IMR-90 (cell line): ENCODE measurements around the gene FAM228B. TPM values are rescaled to one million over a fixed set of nuclear protein-coding genes. Genes with fewer than 3 reads are reported as not detected.

ENCODE experiments used
- ATAC-seq: fragments of 200-7000 bp; cut with Tn5 transposase; 2 replicates; pipeline ENCODE4 v1.9.1; 2020; ENCODE audit warnings: low read depth, mild to moderate bottlenecking, moderate library complexity
- BruUV-seq: library from RNA; stranded (reverse); fragments of 400-500 nt; replicated peaks from 2 replicates; lab custom pipeline; 2021; lab: Mats Ljungman, UMichigan
- CTCF ChIA-PET: fragments of 300-600 bp; formaldehyde crosslinking; extraction: SDS; loops from one replicate; lab custom pipeline; 2021; ENCODE audit warnings: antibody characterized with exemption; lab: Yijun Ruan, JAX
- POLR2A ChIA-PET: fragments of 300-600 bp; sonication (Branson Sonifier 250); formaldehyde crosslinking; loops from one replicate; lab custom pipeline; 2022; ENCODE audit warnings: antibody characterized with exemption; ENCODE audit not compliant: unreplicated experiment; lab: Charles Lee
- DNase-seq: peaks from one replicate; pipeline ENCODE4 v3.0.0; 2013
- H2AFZ ChIP-seq: replicated peaks from 2 replicates; pipeline ENCODE3; 2013; ENCODE audit warnings: low read length, mild to moderate bottlenecking; ENCODE audit not compliant: poor library complexity
- H2AK5ac ChIP-seq: 2 replicates; pipeline ENCODE4 v1.6.1; 2013; ENCODE audit warnings: low read depth, low read length, inconsistent platforms
- H2AK9ac ChIP-seq: replicated peaks from 2 replicates; pipeline ENCODE3; 2013; ENCODE audit warnings: mild to moderate bottlenecking, low read depth, low read length, moderate library complexity; ENCODE audit not compliant: poor library complexity
- H2BK120ac ChIP-seq: 2 replicates; pipeline ENCODE4 v1.6.1; 2013; ENCODE audit warnings: low read depth, low read length, inconsistent platforms
- H2BK15ac ChIP-seq: 3 replicates; pipeline ENCODE4 v1.6.1; 2013; ENCODE audit warnings: low read depth, low read length, inconsistent platforms
- H2BK20ac ChIP-seq: 2 replicates; pipeline ENCODE4 v1.6.1; 2013; ENCODE audit warnings: low read depth, mild to moderate bottlenecking, inconsistent platforms, low read length, moderate library complexity
- H2BK5ac ChIP-seq: 2 replicates; pipeline ENCODE4 v1.6.1; 2013; ENCODE audit warnings: mild to moderate bottlenecking, low read depth, low read length, inconsistent platforms; ENCODE audit not compliant: poor library complexity, severe bottlenecking
- H3K14ac ChIP-seq: replicated peaks from 2 replicates; pipeline ENCODE4 v1.6.1; 2013; ENCODE audit warnings: low read depth, low read length, inconsistent platforms
- H3K18ac ChIP-seq: 2 replicates; pipeline ENCODE4 v1.6.1; 2013; ENCODE audit warnings: low read depth, low read length, control low read depth
- H3K23ac ChIP-seq: 2 replicates; pipeline ENCODE4 v1.6.1; 2013; ENCODE audit warnings: low read depth, low read length, inconsistent platforms
- H3K27ac ChIP-seq: 2 replicates; pipeline ENCODE4 v1.5.1; 2013; ENCODE audit warnings: mild to moderate bottlenecking, control low read depth, low read length; ENCODE audit not compliant: insufficient read depth
- H3K27me3 ChIP-seq: 2 replicates; pipeline ENCODE4 v1.6.1; 2013; ENCODE audit warnings: low read length; ENCODE audit not compliant: control insufficient read depth, insufficient read depth
- H3K36me3 ChIP-seq: 2 replicates; pipeline ENCODE4 v1.6.1; 2013; ENCODE audit warnings: low read length, mixed read lengths; ENCODE audit not compliant: control insufficient read depth, insufficient read depth
- H3K4ac ChIP-seq: 2 replicates; pipeline ENCODE4 v1.6.1; 2013; ENCODE audit warnings: low read depth, low read length, inconsistent platforms
- H3K4me1 ChIP-seq: 2 replicates; pipeline ENCODE4 v1.6.1; 2013; ENCODE audit warnings: low read length, mixed read lengths; ENCODE audit not compliant: control insufficient read depth, insufficient read depth
- H3K4me2 ChIP-seq: 2 replicates; pipeline ENCODE4 v1.6.1; 2013; ENCODE audit warnings: low read depth, mild to moderate bottlenecking, control low read depth, low read length, moderate library complexity
- H3K4me3 ChIP-seq: 2 replicates; pipeline ENCODE4 v1.5.1; 2013; ENCODE audit warnings: low read depth, mild to moderate bottlenecking, control low read depth, low read length, moderate library complexity; ENCODE audit not compliant: insufficient read depth
- H3K56ac ChIP-seq: 2 replicates; pipeline ENCODE4 v1.6.1; 2013; ENCODE audit warnings: low read length, inconsistent platforms; ENCODE audit not compliant: insufficient read depth; ENCODE audit errors: extremely low read depth
- H3K79me1 ChIP-seq, 2 experiments: 2 replicates each; pipeline ENCODE4 v1.6.1; 2013; ENCODE audit warnings: low read length in 2 of 2, inconsistent platforms in 1 of 2, low read depth in 1 of 2
- H3K9ac ChIP-seq: 2 replicates; pipeline ENCODE4 v1.6.1; 2013; ENCODE audit warnings: low read depth, low read length, control low read depth
- H3K9me1 ChIP-seq: 2 replicates; pipeline ENCODE4 v1.6.1; 2013; ENCODE audit warnings: low read length, inconsistent platforms; ENCODE audit not compliant: insufficient read depth
- H3K9me3 ChIP-seq: 2 replicates; pipeline ENCODE4 v1.6.1; 2013; ENCODE audit warnings: low read length; ENCODE audit not compliant: control insufficient read depth, insufficient read depth
- H4K20me1 ChIP-seq: 2 replicates; pipeline ENCODE4 v1.6.1; 2013; ENCODE audit warnings: low read length, inconsistent platforms; ENCODE audit not compliant: insufficient read depth
- H4K5ac ChIP-seq: 2 replicates; pipeline ENCODE4 v1.6.1; 2013; ENCODE audit warnings: mild to moderate bottlenecking, low read depth, low read length, control low read depth
- H4K8ac ChIP-seq, 2 experiments: 2 replicates each; pipeline ENCODE4 v1.6.1; 2013; ENCODE audit warnings: low read depth in 2 of 2, low read length in 2 of 2, control low read depth in 1 of 2, inconsistent platforms in 1 of 2
- H4K91ac ChIP-seq: 2 replicates; pipeline ENCODE4 v1.6.1; 2013; ENCODE audit warnings: low read depth, low read length, inconsistent platforms; ENCODE audit not compliant: insufficient read depth
- CEBPB ChIP-seq: IDR thresholded peaks from 2 replicates; pipeline ENCODE4 v1.6.1; 2012; ENCODE audit warnings: low read depth, low read length, improper control_type of control experiment
- CHD1 ChIP-seq: IDR thresholded peaks from 2 replicates; pipeline ENCODE4 v1.6.1; 2012; ENCODE audit warnings: low read depth, low read length, improper control_type of control experiment
- MXI1 ChIP-seq: IDR thresholded peaks from 2 replicates; pipeline ENCODE4 v1.6.1; 2012; ENCODE audit warnings: low read depth, mild to moderate bottlenecking, low read length, moderate library complexity, borderline replicate concordance
- NFE2L2 ChIP-seq: fragments of 150-350 bp; IDR thresholded peaks from 2 replicates; pipeline ENCODE4 v1.6.1; 2016; ENCODE audit warnings: low read depth, mild to moderate bottlenecking, low read length
- POLR2A ChIP-seq: IDR thresholded peaks from 2 replicates; pipeline ENCODE4 v1.6.1; 2012; ENCODE audit warnings: mild to moderate bottlenecking, low read depth, low read length
- WGBS, 2 experiments: methylation state at CpG; one replicate each; pipeline versions ENCODE4 v1.1.5 to v1.1.7; 2013; ENCODE audit warnings: missing lambda C conversion rate in 2 of 2; ENCODE audit not compliant: insufficient read length in 1 of 2; ENCODE audit errors: extremely low coverage in 2 of 2; 5-methylcytosine and 5-hydroxymethylcytosine counted together
- dilution Hi-C: fragments of 300-500 bp; cut with HindIII; formaldehyde crosslinking; loops from one replicate; pipeline ENCODE4 v1.14.3; 2018; ENCODE audit warnings: low sequenced_read_pairs; ENCODE audit not compliant: unreplicated experiment
- in situ Hi-C: fragments of 300-500 bp; cut with MboI; formaldehyde crosslinking; loops from 3 replicates; pipeline ENCODE4 v1.14.3; 2019; ENCODE audit warnings: low sequenced_read_pairs, inconsistent platforms, mixed read lengths
- intact Hi-C: fragments of 100-400 bp; cut with micrococcal nuclease; formaldehyde crosslinking; loops from 2 replicates; pipeline ENCODE4 v1.10.0; 2022
- polyA plus RNA-seq, 3 experiments: library from polyadenylated mRNA; depleted of rRNA; stranded (reverse); fragments of >200 nt; gene quantifications; 2 replicates each; pipeline ENCODE4 v1.2.3, GENCODE V29; 2012; ENCODE audit warnings: low replicate concordance in 1 of 3
- total RNA-seq: library from RNA; depleted of rRNA; stranded (reverse); fragments of >200 nt; gene quantifications from 2 replicates; pipeline ENCODE4 v1.2.3, GENCODE V29; 2012
- TF ChIP-seq, protein P1 (sequence below): fragments of 150-350 bp; IDR thresholded peaks from 2 replicates; pipeline ENCODE4 v1.6.1; 2016; ENCODE audit warnings: low read depth, mild to moderate bottlenecking, low read length, moderate library complexity, borderline replicate concordance

The FAM228B gene
- total and polyA plus RNA-seq, 2 of the 4 experiments (the other 2 are of a cell fraction): 2.0 to 2.9 TPM

- ChIA-PET CTCF (no interaction called here), POLR2A (no interaction called here)
- Histone ChIP-seq H3K18ac (no peak overlapping the region), H4K5ac (no peak overlapping the region), H2AK9ac (no peak overlapping the region), H4K8ac (no peak overlapping the region), H4K20me1 (no peaks in the 10 kb centered on the region), H2BK120ac (no peak overlapping the region), H2BK20ac (no peak overlapping the region), H2AFZ (no peak overlapping the region), H4K91ac (no peak overlapping the region), H2BK15ac (no peak overlapping the region), H3K36me3 (no peaks in the 10 kb centered on the region), H3K9ac (no peak overlapping the region), H3K4me2 (no peak overlapping the region), H3K56ac (no peak overlapping the region), H2BK5ac (no peak overlapping the region), H3K14ac (no peak overlapping the region), H3K4me1 (peaks cover 2% of the 10 kb centered on the region; the same call in 1 of the 2 replicates), H3K9me3 (0 out of 2 replicates have a peak, but pooled peaks cover 1% of the 10 kb centered on the region), H3K79me1 (no peaks in the 10 kb centered on the region), H3K27me3 (peaks cover 4% of the 10 kb centered on the region; the same call in 1 of the 2 replicates), H3K4ac (no peak overlapping the region), H3K23ac (no peak overlapping the region), H3K4me3 (no peak overlapping the region), H3K9me1 (no peaks in the 10 kb centered on the region), H2AK5ac (no peak overlapping the region), H3K27ac (no peak overlapping the region)
- DNase-seq (no peak), ATAC-seq (no peak)
- TF ChIP-seq, protein P1, sequence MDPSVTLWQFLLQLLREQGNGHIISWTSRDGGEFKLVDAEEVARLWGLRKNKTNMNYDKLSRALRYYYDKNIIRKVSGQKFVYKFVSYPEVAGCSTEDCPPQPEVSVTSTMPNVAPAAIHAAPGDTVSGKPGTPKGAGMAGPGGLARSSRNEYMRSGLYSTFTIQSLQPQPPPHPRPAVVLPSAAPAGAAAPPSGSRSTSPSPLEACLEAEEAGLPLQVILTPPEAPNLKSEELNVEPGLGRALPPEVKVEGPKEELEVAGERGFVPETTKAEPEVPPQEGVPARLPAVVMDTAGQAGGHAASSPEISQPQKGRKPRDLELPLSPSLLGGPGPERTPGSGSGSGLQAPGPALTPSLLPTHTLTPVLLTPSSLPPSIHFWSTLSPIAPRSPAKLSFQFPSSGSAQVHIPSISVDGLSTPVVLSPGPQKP: no peak
- TF ChIP-seq POLR2A: no peak
- TF ChIP-seq NFE2L2: no peak
- no peak for TF ChIP-seq CHD1
- no peak for TF ChIP-seq MXI1
- no peak for TF ChIP-seq CEBPB
- no TSS peak for BruUV-seq
- dilution Hi-C loops (no loop called here), in situ Hi-C loops (no loop called here), intact Hi-C loops (no loop called here)
- 100% methylated on average over 3 of the region's 7 CpGs; no CpG with 5 or more reads in 1 of the 2 experiments for WGBS, 2 experiments
Observed at GRCh38 chr2:24182507-24182906, 59.2 kb downstream of the FAM228B start.
